Measurements from ENCODE around the gene MYO1H.

The MYO1H gene

DNA sequence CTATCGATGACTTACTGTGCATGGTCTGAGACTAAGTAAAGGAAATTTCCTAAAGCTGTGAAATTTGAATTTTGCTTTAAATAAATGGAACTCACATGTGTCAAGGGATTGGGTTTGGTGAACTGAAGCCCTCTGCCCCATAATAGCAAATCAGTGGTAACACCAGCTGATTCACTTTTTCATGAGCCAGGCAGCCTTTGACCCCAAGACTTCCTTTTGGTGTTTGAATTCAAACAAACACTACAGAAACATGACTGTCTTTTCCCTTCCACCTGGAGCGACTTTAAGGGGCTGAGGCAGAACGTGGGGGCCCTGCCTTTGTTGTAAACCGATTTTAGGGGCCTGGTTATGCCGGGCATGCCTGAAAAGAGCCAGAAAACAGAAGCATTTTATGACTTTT, 100.6 kb downstream of the MYO1H start:
- no peak for DNase-seq (ENCODE audit: low read depth)

DNA sequence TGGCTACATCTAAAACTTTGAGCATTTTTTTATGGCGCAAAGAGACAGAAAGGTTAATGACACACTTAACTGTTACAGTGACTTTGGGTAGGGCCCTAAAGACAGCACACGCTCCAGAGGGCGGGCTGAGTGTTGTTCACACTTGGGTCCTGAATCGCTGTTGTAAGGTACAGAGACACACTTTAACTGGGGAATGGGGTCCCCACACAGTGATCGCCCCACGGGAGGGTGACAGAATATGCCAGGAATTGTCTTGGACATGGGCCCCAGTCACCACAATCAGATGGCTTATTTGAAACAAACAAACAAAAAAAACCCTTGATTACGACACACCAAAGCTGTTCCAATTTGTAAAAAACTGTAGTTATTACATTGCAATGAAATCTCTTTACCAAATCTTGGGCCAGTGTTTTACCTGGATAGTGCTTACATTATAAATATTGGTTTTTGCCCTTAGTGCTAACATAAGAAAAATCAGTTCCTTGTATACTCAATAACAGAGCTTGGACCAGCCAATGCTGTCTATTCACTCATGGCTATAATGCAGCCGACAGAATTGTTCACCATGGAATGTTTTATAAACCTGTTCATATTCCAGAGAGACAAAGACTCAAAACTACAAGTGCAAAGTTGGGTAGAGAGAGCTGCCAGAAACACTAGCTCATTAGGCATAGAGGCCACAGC, 101.1 kb downstream of the MYO1H start:
- no peak for DNase-seq (ENCODE audit: low read depth)

DNA sequence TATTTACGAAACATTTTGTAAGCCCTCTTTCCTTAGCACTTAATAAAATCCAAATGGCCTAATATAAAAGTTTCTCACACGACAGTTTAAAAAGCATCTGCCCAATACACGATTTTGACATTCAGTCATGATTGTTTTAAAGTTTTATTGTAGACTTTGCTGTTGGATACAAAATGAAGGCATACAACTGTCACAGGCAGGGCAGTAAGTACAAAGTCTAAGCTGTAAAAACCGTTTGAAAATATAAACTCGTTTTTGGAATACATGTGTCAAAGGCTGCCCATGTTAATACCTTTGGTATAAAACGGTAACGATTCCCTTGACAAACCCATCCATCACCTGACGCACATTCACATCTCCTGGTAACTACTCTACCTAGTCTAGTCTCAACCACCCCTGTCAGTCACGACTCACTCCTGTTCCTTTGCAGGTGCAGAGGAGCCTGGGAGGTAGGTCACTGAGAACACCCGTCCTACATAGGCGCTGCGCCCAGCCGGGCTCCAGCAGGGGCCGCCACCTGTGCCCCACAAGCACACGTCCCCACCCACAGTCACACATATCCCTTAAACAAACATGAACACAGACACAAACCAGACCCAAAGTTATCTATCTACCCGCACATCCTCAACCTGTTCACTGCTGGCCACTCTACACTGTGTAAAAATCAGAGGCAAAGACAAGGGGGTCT, 102.3 kb downstream of the MYO1H start:
- DNase-seq (ENCODE audit: low read depth), result no peak

DNA sequence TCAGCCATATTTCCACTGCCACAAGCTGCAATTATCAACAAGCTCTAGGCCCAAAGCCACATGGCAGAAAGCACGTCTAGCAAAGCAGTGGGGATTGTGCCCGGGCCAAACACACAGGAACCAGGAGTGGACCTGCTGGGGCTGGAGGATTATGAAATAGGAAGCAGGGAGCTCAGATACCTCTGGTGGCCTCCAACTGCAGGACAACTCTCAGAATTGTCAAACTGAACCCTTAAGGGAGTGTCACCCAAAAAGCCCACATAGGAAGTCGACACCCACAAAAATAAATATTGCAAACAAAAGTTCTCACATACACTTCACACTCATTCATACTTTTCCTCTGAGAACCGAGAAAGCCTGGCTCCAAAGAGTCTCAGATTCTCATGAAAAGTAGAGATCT, 103.3 kb downstream of the MYO1H start:
- no peak for DNase-seq (ENCODE audit: low read depth)

DNA sequence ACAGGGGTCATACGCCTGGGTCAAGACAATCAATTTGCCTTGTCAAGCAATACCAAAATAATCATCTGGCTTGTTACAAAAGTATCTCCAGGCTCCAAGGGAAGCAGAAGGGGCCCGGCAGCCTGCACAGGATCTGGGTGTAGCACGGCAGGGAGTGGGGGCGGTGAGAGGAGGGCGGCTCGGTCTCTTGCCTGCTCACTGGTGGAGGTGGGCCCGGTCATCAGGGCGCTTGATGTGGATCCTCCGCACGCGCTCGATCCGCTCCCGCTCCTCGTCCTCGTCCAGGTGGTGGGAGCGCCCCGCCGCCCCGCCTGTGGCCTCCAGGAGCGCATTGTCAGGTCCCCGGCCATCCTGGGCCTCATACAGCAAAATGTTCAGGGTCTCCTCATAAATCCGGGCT, 103.7 kb downstream of the MYO1H start:
- DNase-seq (ENCODE audit: low read depth), result no peak

DNA sequence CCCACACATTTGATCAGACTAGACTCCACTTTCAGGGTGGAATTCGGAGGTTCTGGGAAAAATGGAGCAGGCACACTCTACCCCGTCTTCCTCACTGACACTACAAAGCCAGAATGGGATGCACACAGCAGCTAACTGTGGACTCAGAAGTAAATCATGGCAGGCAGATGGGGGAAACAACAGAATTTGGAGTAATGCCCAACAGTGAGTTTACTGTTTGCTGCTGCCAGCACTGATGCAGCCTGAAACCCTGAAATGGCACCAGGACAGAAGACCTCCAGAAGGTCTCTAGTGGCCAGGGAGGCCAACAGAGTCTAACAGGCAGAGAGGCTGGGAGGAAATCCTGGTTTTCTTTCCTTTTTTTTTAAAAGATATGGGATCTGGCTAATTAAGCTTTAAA, 104.8 kb downstream of the MYO1H start:
- no peak for DNase-seq (ENCODE audit: low read depth)

DNA sequence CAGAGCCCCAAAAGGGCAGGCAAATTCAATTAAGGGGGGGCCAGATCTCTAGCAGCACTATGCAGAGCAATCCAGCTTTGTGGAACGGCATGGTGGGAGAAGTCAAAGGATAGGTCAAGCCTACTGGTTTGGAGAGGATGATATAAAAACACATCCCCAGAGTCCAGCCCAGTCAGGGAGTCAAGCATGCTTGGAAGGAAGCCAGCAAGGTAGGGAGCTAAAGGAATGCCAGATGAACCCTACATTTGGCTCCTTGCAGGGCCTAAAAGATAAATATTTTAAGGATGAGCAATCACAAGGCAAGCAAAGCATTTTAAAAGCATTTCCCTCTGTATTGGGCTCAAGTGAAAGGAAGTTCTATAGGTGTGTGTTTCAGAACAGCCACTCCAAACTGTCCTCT, 108.0 kb downstream of the MYO1H start:
- DNase-seq (ENCODE audit: low read depth), result no peak

DNA sequence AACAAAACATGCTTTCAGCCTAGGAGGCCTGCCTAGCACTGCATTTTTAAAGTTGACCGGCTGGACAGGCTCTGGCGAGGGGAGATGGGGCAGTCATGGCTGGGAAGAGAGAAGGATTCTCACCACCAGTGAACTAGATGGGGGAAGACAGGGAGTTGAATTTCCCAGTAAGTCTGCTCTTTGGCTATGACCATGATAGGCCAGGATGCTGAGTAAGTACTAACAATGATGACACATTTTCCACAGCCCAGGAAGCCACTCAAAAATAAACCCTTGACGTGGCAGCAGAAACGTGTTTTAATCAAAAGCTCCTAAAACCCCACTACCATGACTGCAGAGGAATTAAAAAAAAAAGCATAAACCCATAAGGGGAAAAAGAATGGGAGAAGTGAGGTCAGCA, 110.4 kb downstream of the MYO1H start:
- DNase-seq (ENCODE audit: low read depth), result no peak

DNA sequence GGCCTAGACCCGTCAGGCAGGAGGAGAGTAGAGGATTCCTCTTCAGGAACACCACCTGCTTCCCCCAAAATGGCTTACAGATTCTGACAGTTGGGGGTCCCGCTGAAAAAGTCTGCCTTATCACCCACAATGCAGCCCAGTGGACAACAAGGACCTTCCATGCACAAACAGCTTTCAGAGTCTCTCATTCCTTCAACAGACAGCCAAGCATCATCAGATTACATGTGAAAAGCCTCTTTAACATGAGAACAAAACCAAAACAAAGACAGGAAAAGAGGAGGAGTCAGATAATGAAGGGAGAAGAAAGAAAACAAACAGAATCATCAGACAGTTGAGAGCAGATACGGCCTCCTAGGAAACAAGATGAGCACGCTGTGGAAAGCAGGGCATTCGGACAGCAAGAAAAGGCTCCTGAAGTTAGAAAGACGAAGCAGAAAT, 111.1 kb downstream of the MYO1H start:
- DNase-seq (ENCODE audit: low read depth), result no peak

DNA sequence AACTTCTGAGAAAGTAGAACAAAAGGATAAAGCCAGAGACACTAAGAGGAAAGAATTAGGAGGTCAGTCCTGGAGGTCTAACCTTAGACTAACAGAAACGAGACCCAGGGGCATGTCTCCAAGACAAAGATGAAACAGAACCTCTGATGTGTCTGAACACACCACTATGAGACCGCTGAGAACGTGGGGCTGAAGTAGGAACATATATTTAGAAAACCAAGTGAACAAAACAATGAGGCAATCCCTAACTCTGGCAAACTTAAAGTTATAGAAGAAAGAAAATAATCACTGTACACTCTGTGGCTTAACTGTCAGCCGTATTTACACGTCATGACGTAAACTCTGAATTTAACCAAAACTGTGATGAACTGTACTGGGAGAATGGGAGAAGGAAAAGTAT, 111.5 kb downstream of the MYO1H start:
- DNase-seq (ENCODE audit: low read depth), result no peak

DNA sequence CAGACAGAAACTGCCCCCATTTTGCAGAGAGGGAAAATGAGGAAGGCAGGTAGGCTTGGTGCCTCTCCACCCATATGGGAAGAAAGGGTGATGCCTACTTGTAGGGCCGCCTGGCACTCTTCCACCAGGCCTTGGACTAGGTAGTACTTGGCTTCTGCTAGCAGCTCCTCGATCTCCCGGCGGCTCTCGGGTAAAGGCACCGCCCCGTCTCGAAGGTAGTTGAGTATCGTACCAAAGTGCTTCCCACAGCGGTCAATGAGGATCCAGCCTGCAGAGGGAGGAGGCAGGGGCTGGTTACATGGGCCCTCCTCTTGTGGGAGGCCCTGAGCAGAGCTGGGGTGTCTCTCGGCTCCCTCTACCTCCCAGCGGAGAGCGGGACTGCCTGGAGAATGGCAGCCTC, 112.8 kb downstream of the MYO1H start:
- no peak for DNase-seq (ENCODE audit: low read depth)

DNA sequence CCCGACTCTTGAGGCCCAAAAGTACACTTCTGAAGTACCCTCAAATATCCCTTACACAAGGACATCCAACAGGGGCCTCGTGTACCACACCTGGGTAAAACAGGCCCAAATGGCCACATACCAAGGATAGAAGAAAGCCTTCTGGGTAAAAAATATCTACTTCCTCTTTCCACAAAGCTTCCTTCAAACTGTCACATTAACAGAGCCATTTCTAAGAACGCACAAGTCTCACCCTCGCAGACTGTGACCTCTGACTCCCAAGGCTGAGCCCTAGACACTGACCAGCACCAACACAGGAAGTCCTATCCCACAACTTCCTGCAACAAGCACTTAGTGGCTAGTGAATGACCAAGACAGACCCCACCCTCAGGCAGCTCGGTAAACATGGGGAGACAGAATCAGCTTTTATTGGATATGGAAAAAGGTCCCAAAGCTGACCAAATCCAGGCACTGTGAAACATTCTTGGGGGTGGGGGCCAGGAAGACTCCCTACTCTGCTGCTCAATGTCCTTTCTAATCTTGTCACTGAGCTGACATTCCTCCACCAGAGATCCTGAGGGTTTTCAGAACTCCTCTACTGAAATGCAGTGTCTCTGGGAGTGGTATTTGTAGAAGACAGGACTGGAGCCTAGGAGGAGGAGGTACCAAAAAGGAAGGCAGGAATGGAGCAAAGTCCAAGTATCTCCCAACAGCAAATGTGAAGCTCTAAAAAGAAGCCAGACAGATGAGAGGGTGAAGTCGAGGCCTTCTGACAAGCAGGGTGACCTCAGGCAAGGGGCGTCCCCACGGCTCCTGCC, 113.5 kb downstream of the MYO1H start:
- DNase-seq (ENCODE audit: low read depth), result no peak

DNA sequence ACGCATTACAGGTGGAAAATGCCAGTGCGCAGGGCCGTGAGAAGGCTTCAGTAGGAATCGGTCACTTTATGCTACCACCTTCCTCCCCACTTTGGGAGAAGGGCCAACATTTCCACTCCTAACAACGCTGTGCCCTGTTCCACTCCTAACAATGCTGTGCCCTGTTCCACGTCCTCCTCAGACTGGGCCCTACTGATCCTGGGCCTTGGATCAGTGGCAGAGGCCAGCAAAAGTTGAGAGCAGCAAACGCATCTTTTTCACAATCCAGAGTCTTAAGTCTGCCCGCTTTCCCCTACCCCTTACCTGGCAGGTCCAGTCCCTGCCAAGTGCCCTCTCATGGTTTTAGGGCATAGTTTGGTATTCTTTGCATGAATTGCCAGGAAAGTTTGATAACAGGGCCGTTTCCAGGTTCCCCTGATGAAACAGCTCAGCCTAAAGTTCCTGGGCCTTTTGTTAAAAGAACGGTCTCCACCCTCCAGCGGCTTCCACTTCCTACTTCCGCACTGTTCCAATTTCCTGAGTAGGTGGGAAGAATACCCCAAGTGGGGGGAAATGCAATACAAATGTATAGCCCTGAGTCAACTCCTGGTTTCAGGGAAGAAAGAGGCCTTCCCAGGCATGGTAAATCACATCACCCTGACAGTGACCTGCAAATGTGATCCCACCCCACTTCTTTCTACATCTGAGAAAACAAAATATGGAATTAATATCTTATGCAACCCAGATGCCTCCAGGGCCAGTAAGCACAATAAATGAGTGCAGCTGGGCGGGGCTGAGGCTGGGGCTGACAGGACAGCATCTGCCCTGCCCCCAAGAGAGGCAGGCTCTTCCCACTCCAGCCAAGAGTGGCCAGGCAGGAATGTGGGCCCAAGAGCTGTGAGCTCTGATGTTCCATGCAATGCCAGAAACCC, 114.4 kb downstream of the MYO1H start:
- no peak for DNase-seq (ENCODE audit: low read depth)

DNA sequence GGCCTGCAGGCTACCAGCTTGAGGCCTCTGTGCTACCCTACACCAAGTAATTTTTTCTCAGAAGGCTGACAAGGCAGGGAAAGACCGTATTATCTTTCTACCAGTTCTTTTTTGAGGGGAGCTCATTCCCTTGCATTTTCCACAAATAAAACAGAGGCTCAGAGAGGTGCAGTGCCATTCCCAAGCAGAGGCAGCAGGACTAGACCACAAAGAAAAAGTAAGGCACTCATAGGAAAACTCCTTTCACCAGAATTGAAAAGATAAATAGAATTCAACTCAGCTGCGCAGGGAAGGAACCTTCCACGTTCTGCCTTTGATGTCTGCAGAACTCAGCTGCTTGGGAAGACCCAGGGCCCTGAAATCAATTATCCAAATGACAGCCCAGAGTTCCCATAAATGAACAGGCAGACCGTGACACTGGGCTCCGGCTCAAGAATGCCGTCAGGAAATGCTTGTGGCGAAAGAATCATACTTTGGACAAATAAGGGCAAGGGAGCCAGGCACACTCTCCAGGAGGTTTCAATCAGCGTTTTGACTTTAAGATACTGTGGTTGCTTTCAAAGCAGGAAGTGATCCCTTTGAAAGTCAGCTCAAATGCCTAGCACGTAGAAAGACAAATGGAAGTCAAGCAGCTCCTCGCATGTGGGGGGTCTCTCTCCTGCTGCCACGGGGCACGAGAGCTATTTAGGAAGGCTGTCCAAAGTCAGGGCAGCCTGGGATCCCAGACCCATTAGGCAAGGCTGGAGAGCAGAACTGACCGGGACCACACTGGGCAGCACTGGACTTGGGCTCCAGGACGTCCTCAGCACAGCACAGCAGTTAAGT, 115.4 kb downstream of the MYO1H start:
- no peak for DNase-seq (ENCODE audit: low read depth)

DNA sequence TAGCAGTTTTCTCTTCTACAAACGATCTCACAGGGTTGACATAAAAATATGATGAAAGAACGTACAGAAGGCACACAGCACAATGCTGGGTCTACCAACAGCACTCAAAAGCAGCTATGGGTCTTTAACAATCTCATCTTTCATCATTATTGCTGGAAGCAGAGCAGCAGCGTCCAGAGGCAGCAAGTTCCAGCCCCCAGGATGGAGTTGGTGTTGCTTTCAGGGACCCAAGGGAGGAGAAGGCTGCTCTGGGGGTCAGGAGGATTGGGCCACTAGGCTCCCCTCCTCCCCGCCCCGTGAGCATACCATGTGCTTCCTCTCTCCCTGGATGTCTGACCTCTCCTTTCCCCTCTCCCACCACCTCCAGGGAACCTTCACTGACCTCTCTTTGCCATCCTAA, 116.1 kb downstream of the MYO1H start:
- no peak for DNase-seq (ENCODE audit: low read depth)

DNA sequence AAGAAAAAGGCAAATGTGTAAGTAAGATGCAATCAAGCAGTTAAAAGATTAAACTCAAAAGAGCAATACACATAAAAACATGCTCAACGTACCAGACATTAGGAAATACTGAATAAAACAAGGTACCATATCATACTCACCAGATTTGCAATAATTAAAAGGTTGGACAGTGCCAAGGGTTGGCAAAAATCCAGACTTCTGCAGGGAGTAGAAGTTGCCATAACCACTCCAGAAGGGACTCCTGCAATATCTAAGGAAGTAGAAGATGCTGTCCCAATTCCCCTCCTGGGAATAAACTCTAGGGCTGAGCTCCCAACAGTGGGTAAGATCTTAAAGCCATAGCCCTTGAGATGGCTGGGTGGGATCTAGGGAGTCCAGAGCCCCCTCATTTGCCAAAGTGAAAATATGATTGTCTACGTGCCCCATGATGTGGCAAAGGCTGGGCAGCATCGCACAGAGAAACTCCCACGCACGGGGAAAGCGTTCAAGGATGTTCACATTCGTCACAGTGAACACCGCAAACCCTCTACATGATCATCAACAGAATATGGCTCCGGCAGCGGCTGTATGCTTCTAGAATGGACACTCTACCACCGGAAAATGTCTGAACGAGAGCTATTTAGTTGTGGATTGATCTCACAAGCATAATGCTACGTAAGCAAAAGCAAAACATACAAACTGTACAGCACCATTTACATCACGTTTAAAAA, 117.1 kb downstream of the MYO1H start:
- DNase-seq (ENCODE audit: low read depth), result no peak

DNA sequence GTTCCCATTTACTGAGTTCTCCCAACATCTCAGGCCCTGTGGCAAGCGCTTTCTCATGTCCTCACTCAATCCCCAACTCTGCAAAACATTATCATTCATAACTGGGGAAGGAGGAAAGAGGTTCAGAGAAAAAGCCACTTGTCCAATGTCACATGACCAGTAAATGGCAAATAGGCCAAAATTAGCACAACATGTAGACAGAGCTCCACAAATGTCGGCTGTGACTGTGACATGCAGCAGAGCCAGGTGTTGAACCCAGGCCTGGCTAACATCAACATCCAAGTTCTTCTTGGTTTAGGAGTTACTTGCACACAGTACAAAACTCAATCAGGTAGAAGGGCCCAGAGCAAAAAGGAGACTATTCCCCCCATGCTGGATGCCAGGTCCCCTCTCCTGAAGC, 118.6 kb downstream of the MYO1H start:
- no peak for DNase-seq (ENCODE audit: low read depth)

DNA sequence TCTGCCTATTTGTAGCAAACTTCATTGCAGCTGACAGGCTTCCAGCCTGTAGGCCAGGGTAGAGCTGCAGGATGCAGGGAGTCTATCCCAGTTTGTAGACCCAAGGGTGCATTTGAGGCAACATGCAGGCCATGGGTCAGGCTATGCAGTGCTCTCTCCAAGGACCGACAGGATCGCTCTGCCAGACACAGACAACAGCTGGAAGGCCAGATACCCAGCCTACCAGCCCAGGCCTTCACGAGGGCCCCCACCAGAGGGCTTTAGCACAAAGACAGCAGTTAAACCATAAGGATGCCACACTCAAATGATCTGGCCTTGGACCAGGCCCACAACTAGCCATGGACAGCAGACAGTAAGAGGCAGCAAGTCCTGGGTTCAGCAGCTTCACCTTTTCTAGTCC, 119.1 kb downstream of the MYO1H start:
- no peak for DNase-seq (ENCODE audit: low read depth)

DNA sequence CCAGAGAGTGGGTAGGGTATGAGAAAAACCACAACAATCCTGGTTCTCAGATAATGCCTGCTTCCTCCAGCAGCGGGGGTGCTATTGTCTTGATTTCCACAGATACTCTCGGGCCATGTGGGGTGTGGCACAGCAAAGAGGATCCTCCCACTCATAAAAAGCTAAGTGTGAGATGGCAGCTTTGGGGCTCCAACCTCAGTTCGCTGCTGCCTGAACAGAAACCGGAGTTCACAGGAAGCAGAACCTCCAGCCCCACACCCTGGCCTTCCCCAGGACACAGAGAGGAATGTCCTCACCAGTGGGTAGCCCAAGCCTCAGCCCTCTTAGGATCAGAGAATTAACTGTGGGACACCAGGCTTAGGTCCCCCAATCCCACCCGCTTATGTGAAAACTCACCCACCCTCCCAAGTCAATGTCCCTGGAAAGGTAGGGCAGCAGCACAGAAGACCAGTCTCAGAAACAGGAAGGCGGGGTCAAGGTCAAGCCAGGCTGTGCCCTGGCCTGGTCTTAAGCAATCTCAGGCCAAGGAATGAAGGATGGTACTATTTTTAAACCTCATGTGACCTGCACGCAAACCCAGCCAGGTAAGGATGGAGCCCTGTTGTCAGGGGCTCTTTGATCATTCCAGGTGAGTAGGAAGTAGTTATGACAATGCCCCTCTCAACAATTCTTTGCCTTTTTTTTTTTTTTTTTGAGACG, 120.4 kb downstream of the MYO1H start:
- DNase-seq (ENCODE audit: low read depth), result no peak

DNA sequence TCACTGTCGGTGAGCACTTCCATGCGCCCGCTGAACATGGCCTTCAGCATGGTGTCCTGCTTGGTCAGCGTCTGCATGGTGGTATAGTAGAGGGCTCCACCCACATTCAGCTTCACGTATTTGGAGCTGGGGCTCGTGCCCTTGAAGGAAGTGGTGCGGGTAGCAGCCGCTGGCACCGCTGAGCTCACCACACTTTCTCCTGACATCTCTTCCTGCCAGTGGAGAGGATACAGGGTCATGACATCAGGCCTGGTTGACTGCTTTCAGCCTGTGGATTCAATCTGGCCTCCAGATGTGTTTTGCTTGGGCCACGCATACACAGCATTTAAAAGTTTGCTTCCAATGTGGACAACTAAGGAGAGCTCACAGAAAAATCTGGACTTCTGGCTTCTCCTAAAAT, 121.8 kb downstream of the MYO1H start:
- DNase-seq (ENCODE audit: low read depth), result no peak

Measured in activated T-helper 9 cell treated with anti-CD3 and anti-CD28 coated beads, Interleukin-2, amount 50 U/mL, for 16 hours (primary cell).